ENCODE data around the gene NOS1AP. TPM values are rescaled to one million over a fixed set of nuclear protein-coding genes. Genes with fewer than 3 reads are reported as not detected.

The NOS1AP gene
- total RNA-seq, 4 donors from 2014 or later, result 1.9 to 5.4 (median 3.1) TPM

DNA sequence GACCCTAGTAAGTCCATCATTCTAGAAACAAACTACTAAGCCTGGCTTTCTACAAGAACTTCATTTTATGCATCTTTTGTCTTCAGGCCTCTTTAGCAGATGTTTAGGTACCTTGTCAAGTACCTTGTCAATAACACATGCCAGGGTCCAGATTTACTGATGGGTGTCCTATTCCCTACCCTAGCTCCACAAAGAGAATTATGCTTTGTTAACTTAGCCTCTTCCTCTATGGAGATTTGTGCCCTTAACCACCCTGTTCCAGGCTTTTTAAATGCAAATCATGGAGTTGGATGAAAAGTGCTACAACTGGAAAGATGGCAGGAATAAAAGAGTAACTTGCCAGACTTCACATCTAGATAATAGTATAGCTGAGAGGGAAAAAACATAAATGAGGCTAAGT lies 264.5 kb downstream of the NOS1AP start:
- TF ChIP-seq, protein P1, sequence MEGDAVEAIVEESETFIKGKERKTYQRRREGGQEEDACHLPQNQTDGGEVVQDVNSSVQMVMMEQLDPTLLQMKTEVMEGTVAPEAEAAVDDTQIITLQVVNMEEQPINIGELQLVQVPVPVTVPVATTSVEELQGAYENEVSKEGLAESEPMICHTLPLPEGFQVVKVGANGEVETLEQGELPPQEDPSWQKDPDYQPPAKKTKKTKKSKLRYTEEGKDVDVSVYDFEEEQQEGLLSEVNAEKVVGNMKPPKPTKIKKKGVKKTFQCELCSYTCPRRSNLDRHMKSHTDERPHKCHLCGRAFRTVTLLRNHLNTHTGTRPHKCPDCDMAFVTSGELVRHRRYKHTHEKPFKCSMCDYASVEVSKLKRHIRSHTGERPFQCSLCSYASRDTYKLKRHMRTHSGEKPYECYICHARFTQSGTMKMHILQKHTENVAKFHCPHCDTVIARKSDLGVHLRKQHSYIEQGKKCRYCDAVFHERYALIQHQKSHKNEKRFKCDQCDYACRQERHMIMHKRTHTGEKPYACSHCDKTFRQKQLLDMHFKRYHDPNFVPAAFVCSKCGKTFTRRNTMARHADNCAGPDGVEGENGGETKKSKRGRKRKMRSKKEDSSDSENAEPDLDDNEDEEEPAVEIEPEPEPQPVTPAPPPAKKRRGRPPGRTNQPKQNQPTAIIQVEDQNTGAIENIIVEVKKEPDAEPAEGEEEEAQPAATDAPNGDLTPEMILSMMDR (IDR thresholded peaks at IDR 0.05), result no peak
- no peak for DNase-seq (ENCODE audit: low spot score)
- no peak for ATAC-seq (ENCODE audit: low FRiP score)

DNA sequence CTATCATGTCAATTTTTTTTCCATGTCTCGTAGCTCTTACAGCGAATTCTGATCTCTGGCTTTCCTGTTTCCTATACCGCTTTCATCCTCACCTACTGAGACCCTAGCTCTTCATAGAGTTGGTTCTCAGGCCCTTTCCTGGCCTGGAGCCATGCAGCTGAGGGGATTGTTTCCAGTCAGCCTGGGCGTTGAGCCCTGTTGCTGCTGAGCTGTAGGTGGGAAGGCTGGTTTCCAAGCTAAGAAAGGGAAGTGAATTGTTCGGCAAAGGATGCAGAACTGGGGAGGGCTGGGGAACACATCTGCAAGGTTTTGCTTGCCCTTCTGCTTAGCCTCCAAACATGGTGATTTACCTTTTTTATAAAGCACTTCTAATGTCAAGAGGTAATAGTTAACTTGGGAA lies 265.6 kb downstream of the NOS1AP start:
- TF ChIP-seq, protein P1 (IDR thresholded peaks at IDR 0.05), result no peak
- no peak for DNase-seq (ENCODE audit: low spot score)
- no peak for ATAC-seq (ENCODE audit: low FRiP score)

DNA sequence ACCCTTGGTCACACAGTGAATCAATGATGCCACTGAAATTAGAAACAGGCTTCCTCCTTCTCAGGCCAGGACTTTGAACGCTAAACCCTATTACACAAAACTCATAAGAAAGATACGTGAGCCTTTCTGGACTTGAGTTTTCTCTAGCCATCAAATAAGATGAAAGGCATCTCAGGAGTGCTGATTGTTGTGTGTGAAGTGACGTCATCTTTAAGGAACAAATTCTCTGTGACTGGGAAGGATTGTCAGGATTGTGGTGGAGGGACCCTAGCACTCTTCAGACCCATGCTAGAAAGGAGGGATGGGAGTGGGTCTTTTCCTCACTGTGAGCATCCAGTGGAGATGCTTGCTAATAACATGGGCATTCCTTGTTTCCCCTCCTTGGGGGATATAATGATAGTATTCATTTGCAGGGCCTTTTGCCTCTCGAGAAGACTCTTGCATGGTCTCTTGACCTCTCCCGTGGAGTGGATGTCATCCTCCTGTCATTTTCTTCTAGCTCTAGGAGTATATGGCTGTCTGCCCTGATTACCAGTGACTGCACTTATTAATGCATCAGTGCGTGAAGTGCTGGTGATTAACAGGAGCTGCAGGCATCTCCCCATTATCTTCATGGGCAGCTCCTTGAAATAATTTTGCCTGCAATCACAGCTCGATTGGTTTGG lies 267.3 kb downstream of the NOS1AP start:
- no peak for ATAC-seq (ENCODE audit: low FRiP score)
- DNase-seq (ENCODE audit: low spot score), result no peak
- TF ChIP-seq, protein P1 (IDR thresholded peaks at IDR 0.05), result no peak

DNA sequence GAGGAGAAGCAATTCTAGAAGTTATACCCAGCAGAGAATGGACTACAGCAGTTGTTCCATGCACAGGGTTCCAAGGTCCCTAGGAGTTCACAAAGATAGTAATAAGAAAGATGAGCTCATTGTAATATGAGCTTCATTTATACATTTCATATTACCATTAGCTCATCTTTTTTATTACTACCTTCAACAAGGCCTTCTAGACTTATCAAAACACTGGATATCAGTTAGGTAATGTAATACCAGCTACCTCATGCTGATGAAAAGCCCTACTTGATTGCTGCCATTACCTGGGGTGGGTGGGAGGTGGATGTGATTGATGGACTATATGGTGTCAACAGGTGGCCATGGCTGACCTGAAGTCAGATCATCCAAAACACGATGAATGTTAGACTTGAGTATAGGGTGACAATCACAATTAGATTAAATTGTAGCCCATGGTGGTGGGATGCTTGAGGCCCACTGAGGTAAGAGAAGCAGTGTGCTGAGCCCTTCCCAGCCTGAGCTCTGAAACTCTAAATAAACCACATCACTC lies 273.0 kb downstream of the NOS1AP start:
- DNase-seq (ENCODE audit: low spot score) (no peak), ATAC-seq (ENCODE audit: low FRiP score) (no peak)
- TF ChIP-seq, protein P1 (IDR thresholded peaks at IDR 0.05), result no peak

DNA sequence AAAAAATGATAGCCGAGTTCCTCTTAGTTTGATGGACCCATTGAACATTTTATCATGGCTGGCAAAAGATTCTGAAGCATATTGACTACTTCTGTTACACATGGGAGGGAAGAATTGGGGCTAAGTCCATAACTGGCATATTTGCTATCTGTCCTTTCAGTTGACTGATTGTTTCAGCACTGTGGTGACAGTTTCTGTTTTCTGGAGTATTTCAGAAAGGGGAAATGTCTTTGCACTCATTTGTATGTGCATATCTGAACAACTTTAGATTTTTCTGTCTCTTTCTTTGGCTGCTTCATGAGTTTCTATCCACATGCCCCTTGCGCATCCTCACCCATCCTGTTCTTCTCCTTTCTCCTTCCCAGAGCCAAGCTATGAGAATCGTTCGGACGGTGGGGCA lies 274.0 kb downstream of the NOS1AP start:
- no peak for DNase-seq (ENCODE audit: low spot score)
- no peak for ATAC-seq (ENCODE audit: low FRiP score)
- TF ChIP-seq, protein P1 (IDR thresholded peaks at IDR 0.05), result no peak

DNA sequence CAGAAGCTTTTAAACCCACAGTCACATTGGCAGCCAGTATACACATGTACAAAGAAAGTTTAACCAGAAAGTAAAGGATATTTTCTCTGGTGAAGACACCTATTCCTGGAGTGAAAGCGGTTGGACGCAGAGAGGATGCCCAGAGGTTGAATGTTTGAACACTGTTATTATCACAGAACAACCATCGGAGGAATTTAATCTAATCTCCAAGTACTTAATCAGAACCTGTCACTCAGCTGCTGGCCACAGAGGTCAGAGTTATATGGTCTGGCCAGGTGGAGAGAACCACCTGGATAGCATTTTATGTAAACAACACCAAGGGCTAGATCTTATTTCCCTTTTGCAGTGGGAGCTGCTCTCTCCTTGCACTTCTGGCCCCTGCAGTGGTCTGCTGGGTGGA lies 277.8 kb downstream of the NOS1AP start:
- TF ChIP-seq, protein P1 (IDR thresholded peaks at IDR 0.05), result no peak
- no peak for DNase-seq (ENCODE audit: low spot score)
- ATAC-seq (ENCODE audit: low FRiP score), result no peak
